ENCODE data around the gene FAM50A. TPM values are rescaled to one million over a fixed set of nuclear protein-coding genes. Genes with fewer than 3 reads are reported as not detected.

The FAM50A gene
- total RNA-seq, 4 donors from 2014 or later: 18.9 to 37.0 (median 22.7) TPM

DNA sequence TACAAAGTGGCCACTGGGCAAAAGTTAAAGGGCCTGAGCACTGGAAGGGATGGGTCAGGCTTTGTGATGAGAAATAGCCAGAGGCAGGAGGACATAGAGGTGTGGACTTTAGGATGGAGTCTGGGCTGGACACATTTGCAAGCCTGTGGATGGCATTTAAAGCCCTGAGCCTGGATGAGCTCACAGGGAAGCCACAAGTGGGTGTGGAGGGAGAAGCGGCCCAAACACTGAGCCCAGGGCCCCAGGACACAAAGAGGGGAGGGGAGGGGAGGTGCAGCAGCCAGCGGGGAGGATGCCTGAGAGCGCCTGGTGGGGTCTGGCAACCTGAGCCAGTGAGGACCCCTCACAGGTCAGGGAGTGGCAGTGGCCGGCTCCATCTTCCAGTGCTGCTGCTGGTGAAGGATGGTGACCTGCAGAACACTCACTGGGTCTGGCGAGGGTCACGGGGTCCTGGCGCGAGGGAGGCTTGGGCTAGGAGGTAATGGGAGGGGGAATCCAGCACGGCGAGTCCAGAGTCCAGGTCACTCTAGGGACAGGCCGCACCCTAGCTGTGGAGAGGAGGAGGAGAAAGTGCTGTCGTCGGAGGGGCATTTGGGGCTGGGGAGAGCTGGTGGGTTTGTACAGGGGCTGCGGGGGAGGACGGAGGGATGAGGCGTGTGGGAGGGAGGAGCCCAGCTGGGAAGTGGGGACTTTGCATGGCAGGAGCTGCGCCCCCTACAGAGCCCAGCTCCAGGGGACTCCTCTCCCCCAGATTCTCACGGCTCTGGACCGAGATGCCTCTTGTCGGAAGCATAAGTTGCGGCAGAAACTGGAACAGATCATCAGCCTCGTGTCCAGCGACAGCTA, 28.1 kb downstream of the FAM50A start:
- no peak for TF ChIP-seq POLR2A (IDR thresholded peaks at IDR 0.05)
- TF ChIP-seq, protein P1, sequence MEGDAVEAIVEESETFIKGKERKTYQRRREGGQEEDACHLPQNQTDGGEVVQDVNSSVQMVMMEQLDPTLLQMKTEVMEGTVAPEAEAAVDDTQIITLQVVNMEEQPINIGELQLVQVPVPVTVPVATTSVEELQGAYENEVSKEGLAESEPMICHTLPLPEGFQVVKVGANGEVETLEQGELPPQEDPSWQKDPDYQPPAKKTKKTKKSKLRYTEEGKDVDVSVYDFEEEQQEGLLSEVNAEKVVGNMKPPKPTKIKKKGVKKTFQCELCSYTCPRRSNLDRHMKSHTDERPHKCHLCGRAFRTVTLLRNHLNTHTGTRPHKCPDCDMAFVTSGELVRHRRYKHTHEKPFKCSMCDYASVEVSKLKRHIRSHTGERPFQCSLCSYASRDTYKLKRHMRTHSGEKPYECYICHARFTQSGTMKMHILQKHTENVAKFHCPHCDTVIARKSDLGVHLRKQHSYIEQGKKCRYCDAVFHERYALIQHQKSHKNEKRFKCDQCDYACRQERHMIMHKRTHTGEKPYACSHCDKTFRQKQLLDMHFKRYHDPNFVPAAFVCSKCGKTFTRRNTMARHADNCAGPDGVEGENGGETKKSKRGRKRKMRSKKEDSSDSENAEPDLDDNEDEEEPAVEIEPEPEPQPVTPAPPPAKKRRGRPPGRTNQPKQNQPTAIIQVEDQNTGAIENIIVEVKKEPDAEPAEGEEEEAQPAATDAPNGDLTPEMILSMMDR (IDR thresholded peaks at IDR 0.05): no peak
- no peak for DNase-seq (ENCODE audit: low spot score in 2 of 2)
- H3K4me3 ChIP-seq (ENCODE audit: low read depth, poor library complexity, severe bottlenecking): no peak overlapping the region
- WGBS, 2 donors: 87 to 90% methylated on average over 18 to 23 of the region's 23 CpGs
- intact Hi-C loops (cut with DNase I; ENCODE audit: low total_unique reads): no loop called here

DNA sequence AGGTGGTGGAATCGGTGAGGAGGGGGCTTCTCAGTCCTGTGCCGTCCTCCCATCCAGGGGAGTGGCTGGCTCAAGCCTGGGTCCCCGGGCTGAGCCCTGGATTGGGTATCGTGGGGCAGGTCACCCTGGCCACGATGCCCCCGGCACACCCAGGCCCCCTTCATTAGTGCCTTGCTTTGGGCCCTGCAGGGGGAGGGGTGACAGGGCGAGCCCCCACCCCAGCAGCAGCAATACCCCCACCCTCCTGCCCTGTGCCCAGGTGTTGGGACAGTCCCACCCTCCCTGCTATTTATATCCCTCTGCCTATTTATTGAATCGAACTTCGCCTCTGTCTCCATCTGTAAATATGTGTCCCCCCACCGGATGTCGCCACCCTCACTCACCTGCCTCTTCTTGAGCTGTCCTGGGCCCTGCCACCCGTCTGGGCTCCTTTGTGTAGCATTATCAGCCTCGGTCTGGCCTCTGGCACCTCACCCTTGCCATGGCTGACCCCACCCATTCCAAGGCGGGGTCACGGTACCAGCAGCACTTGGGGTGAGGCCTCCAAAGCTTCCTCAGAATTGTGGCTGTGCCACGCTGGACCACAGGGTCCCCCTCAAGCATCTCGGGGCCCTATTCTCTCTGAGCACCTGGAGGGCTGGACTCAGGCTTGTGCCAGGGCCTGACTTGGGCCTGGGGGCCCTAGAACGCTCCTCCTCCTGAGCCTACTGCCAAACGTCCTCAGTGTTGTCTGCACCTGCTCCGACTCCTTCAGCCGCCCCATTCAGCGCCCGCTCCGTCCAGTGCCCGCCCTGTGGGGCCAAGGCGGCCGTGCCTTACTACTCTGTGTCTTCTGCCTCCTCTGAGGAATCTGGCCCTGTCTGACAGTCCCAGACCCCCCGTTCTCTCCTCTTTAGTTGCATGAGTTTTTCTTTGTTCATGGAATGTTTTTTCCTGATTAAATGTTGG, 29.0 kb downstream of the FAM50A start:
- H3K4me3 ChIP-seq (ENCODE audit: low read depth, poor library complexity, severe bottlenecking): no peak overlapping the region
- no peak for DNase-seq (ENCODE audit: low spot score in 2 of 2)
- TF ChIP-seq POLR2A (IDR thresholded peaks at IDR 0.05): no peak
- TF ChIP-seq, protein P1 (IDR thresholded peaks at IDR 0.05): no peak
- 66 to 73% methylated on average over 18 to 28 of the region's 28 CpGs for WGBS, 2 donors
- intact Hi-C loops (cut with DNase I; ENCODE audit: low total_unique reads): no loop called here

- WGBS, 2 donors: 53 to 68% methylated on average over 6 to 7 of the region's 7 CpGs
- no peak overlapping the region for H3K4me3 ChIP-seq (ENCODE audit: low read depth, poor library complexity, severe bottlenecking)
- no peak for TF ChIP-seq POLR2A (IDR thresholded peaks at IDR 0.05)
- TF ChIP-seq, protein P1 (IDR thresholded peaks at IDR 0.05): no peak
- intact Hi-C loops (cut with DNase I; ENCODE audit: low total_unique reads): no loop called here
- no peak for DNase-seq (ENCODE audit: low spot score in 2 of 2)
Measured at GRCh38 chrX:154473683-154474082, 29.7 kb downstream of the FAM50A start.

DNA sequence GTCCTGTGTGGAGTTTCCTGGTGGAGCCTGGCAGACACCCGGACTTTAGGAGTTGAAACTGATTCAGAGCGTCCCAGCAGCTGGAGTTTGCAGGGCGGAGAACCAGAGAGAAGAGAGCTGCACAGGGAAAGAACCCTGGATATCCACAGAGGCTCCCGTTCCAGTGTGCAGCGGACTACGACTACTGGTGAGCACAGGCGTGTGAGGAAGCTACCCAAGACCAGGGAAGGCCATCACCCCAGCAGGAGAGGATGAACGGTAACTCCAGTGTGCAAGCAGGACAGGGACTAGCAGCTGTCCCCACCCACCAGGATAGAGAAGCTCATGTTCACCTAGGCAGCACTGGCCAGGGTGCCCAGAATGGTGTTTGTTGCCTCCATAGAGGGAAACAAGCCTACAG, 32.9 kb downstream of the FAM50A start:
- 71 to 77% methylated on average over 8 of the region's 8 CpGs for WGBS, 2 donors
- intact Hi-C loops (cut with DNase I; ENCODE audit: low total_unique reads): no loop called here

DNA sequence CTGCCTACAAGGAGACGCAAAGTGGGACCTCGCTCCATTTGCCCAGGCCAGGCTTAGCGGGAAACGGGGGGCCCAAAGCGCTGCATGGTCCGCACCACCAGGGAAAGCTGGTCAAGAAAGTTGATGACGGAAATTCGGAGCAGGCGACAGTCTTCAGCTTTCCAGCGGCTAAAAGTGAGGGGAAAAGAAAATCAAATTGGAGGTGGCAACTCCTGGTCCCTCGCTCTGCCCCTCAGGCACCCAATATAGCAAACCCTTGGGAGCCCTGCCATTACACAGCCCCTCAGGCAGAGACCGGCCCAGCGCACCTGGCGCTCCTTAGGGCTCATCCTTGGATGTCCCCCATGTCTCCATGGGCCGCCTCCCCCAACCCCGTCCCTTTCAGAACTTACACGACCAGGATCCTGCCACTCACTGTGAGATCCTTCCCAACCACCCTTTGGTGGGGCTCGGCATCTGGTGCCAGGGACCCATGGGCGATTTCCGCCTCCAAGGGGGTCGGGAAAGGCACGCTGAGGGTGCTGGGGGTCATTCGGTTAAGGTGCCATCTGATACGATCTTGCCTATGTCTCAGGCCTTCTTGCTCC, 34.0 kb downstream of the FAM50A start:
- no peak for DNase-seq (ENCODE audit: low spot score in 2 of 2)
- no peak for TF ChIP-seq POLR2A (IDR thresholded peaks at IDR 0.05)
- TF ChIP-seq, protein P1 (IDR thresholded peaks at IDR 0.05): no peak
- no peak overlapping the region for H3K4me3 ChIP-seq (ENCODE audit: low read depth, poor library complexity, severe bottlenecking)
- intact Hi-C loops (cut with DNase I; ENCODE audit: low total_unique reads): no loop called here
- WGBS, 2 donors: 62 to 68% methylated on average over 18 to 24 of the region's 24 CpGs

More for the DNA sequence above, 32.9 kb downstream of the FAM50A start:
- TF ChIP-seq, protein P1 (IDR thresholded peaks at IDR 0.05): no peak
- no peak overlapping the region for H3K4me3 ChIP-seq (ENCODE audit: low read depth, poor library complexity, severe bottlenecking)
- DNase-seq (ENCODE audit: low spot score in 2 of 2): no peak

All from lower leg skin (tissue), 4 donors.